Neuron (in vitro differentiated cells): Measurements from ENCODE around the gene APOC3.

Experiments used
- H2AFZ ChIP-seq: one replicate; pipeline ENCODE4 v1.6.1; 2013; ENCODE audit warnings: low read depth, mild to moderate bottlenecking, inconsistent platforms, low read length, moderate library complexity
- H3K27me3 ChIP-seq: one replicate; pipeline ENCODE4 v1.6.1; 2013; ENCODE audit warnings: low read length; ENCODE audit not compliant: insufficient read depth
- H3K36me3 ChIP-seq: one replicate; pipeline ENCODE4 v1.6.1; 2013; ENCODE audit warnings: low read length; ENCODE audit not compliant: insufficient read depth
- H3K4me1 ChIP-seq: one replicate; pipeline ENCODE4 v1.6.1; 2013; ENCODE audit warnings: low read length; ENCODE audit not compliant: insufficient read depth
- H3K4me3 ChIP-seq: 2 replicates; pipeline ENCODE4 v1.5.1; 2013; ENCODE audit warnings: mild to moderate bottlenecking, low read length, moderate library complexity
- H3K9me3 ChIP-seq: one replicate; pipeline ENCODE4 v1.6.1; 2013; ENCODE audit warnings: low read length

The APOC3 gene

GRCh38 chr11:116813170-116813569 is 16.5 kb upstream of the APOC3 start:
- H3K4me3 ChIP-seq: no peak overlapping the region
- no peaks in the 10 kb centered on the region for H3K36me3 ChIP-seq
- H2AFZ ChIP-seq: no peak overlapping the region
- H3K4me1 ChIP-seq: no peaks in the 10 kb centered on the region
- no peaks in the 10 kb centered on the region for H3K27me3 ChIP-seq
- H3K9me3 ChIP-seq: no peaks in the 10 kb centered on the region

- Histone ChIP-seq H3K9me3 (no peaks in the 10 kb centered on the region), H3K4me1 (no peaks in the 10 kb centered on the region), H3K27me3 (no peaks in the 10 kb centered on the region), H2AFZ (no peak overlapping the region), H3K4me3 (no peak overlapping the region), H3K36me3 (no peaks in the 10 kb centered on the region)
These were observed 15.8 kb upstream of the APOC3 start for GRCh38 chr11:116813781-116814471.

DNA sequence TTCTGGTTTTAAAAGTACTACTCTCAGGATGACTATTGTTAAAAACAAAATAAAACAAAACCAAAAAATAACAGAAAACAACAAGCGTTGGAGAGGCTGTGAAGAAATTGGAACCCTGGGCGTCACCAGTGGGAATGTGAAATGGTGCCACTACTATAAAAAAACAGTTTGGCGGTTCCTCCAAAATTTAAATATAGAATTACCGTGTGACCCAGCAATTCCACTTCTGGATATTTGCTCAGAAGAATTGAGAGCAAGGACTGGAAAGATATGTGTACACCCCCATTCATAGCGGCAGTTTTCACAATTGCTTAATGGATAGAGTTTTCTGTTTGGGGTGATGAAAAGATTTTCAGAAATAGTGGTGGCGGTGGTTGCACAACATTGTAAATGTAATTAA is 15.2 kb upstream of the APOC3 start:
- no peak overlapping the region for H3K4me3 ChIP-seq
- no peaks in the 10 kb centered on the region for H3K36me3 ChIP-seq
- H3K9me3 ChIP-seq: no peaks in the 10 kb centered on the region
- no peaks in the 10 kb centered on the region for H3K27me3 ChIP-seq
- no peaks in the 10 kb centered on the region for H3K4me1 ChIP-seq
- no peak overlapping the region for H2AFZ ChIP-seq

- H3K4me1 ChIP-seq: no peaks in the 10 kb centered on the region
- H2AFZ ChIP-seq: no peak overlapping the region
- no peaks in the 10 kb centered on the region for H3K9me3 ChIP-seq
- no peak overlapping the region for H3K4me3 ChIP-seq
- H3K36me3 ChIP-seq: no peaks in the 10 kb centered on the region
- H3K27me3 ChIP-seq: peaks cover 6% of the 10 kb centered on the region
These were observed 10.7 kb upstream of the APOC3 start for GRCh38 chr11:116819049-116819448.

DNA sequence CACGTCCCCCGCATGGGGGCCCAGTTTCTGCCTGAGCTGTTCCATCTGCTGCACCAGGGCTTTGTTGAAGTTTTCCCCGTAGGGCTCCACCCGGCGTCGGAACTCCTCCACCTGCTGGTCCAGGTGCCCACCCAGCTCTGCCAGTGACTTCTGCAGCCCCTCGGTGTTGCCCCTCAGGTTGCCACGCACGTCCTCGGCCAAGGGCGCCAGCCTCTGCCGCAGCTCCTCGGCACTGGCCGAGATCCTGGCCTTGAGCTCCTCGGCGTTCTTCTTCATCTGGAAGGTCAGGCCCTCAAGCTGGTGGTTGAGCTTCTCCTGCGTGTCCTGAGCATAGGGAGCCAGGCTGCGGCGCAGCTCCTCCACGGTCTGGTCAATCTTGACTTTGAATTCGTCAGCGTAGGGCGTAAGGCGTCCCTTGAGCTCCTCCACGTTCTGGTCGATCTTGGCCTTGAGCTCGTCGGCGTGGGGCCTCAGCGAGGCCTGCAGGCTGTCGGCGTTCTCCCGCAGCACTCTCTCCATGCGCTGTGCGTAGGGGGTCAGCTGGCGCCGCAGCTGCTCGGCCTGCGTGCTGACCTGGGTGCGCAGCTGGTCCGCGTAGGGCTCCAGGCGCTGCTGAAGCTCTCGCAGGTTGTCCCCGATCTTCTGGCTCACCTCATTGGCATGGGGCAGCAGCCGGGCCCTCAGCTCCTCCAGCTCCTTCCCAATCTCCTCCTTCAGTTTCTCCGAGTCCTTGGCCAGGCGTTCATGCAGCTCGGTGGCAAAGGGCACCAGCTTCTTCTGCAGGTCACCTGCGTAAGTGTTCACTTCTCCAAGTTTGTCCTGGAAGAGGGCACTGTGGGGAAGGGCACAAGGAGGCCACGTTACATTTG is 8.4 kb upstream of the APOC3 start:
- no peaks in the 10 kb centered on the region for H3K4me1 ChIP-seq
- H3K9me3 ChIP-seq: no peaks in the 10 kb centered on the region
- no peak overlapping the region for H2AFZ ChIP-seq
- H3K4me3 ChIP-seq: no peak overlapping the region
- H3K36me3 ChIP-seq: no peaks in the 10 kb centered on the region
- H3K27me3 ChIP-seq: peaks cover 6% of the 10 kb centered on the region

DNA sequence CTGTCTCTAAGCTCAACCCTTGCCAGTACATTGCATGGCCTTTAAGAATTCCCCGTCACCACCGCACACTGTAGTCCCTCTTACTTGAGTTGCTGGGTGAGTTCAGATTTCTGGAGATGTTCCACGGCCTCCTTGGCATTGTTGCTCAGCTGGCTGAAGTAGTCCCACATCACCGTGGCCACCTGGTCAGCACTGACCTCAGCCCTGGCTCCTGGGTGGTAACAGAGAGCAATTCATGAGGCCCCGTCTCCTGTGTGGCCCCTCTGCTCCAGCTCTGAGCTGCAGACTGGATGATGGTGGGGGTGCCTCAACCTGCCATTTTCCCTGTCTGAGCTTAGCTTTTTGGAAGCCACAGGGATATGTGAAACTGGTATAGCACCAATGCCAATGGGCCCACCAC is 7.1 kb upstream of the APOC3 start:
- Histone ChIP-seq H2AFZ (no peak overlapping the region), H3K36me3 (no peaks in the 10 kb centered on the region), H3K27me3 (peaks cover 8% of the 10 kb centered on the region), H3K9me3 (no peaks in the 10 kb centered on the region), H3K4me3 (no peak overlapping the region), H3K4me1 (no peaks in the 10 kb centered on the region)

DNA sequence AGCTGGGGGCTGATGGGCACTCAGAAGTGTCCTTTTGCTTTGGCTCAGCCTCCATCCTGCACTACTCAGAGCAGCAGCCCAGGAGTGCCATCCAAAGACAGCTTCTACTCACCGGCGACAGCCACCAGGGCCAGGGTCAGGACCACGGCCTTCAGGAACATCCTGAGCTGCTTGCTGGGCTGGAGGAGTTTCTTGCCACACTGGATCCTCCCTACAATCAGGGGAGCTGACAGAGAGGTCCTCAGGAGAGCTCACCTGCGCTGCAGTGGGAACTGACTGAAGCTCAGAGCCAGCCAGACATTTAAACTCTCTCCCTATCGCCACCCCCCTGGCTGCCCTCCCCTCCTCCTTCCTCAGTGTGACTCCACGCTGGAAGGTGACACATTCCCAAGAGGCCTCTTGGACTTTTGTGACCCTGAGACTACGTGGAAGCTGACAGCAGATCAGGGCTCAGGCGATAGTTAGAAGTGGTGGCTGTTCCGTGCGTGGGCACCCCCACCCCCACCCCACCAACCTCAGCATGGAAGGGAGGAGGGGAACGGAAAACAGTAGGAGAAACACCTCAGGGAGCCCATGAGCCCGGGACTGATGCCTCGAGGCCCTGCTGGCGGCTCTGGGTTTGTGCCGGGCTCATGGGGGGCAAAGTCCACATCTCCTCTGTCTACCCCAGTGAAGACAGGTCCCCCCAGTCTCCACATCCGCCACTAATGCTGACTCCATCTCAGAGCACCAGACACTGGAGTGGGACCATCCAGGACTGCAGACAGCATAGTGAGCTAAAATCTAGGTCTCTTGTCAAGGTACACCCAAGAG is 6.5 kb upstream of the APOC3 start, which contains the start of gene APOA4:
Gene APOA4 (minus strand): TSS at position 274 of the 813 bp plus-strand sequence. CDS start 113 bp downstream, at position 161.
- H3K4me3 ChIP-seq: no peak within 1 kb of the TSS

GRCh38 chr11:116825434-116825833 is 4.3 kb upstream of the APOC3 start:
- no peaks in the 10 kb centered on the region for H3K9me3 ChIP-seq
- peaks cover 7% of the 10 kb centered on the region for H3K4me1 ChIP-seq
- no peaks in the 10 kb centered on the region for H3K36me3 ChIP-seq
- no peak overlapping the region for H3K4me3 ChIP-seq
- no peak overlapping the region for H2AFZ ChIP-seq
- peaks cover 8% of the 10 kb centered on the region for H3K27me3 ChIP-seq

More for the DNA sequence above, 6.5 kb upstream of the APOC3 start, which contains the start of gene APOA4:
- H3K36me3 ChIP-seq: no peaks in the 10 kb centered on the region
- no peaks in the 10 kb centered on the region for H3K4me1 ChIP-seq
- peaks cover 8% of the 10 kb centered on the region for H3K27me3 ChIP-seq
- no peak within 1 kb of the TSS for H2AFZ ChIP-seq
- H3K9me3 ChIP-seq: no peaks in the 10 kb centered on the region

- Histone ChIP-seq H3K9me3 (no peaks in the 10 kb centered on the region), H3K4me3 (no peak overlapping the region), H2AFZ (no peak overlapping the region), H3K27me3 (peaks cover 8% of the 10 kb centered on the region), H3K36me3 (no peaks in the 10 kb centered on the region), H3K4me1 (peaks cover 7% of the 10 kb centered on the region)
These were observed 3.6 kb upstream of the APOC3 start for GRCh38 chr11:116825854-116826750.

GRCh38 chr11:116826751-116827431 is 2.8 kb upstream of the APOC3 start:
- Histone ChIP-seq H3K27me3 (peaks cover 8% of the 10 kb centered on the region), H3K36me3 (no peaks in the 10 kb centered on the region), H3K4me3 (no peak overlapping the region), H2AFZ (no peak overlapping the region), H3K4me1 (peaks cover 7% of the 10 kb centered on the region), H3K9me3 (no peaks in the 10 kb centered on the region)

GRCh38 chr11:116827461-116827860 is 2.2 kb upstream of the APOC3 start:
- H3K9me3 ChIP-seq: no peaks in the 10 kb centered on the region
- H3K4me1 ChIP-seq: peaks cover 7% of the 10 kb centered on the region
- H3K27me3 ChIP-seq: peaks cover 8% of the 10 kb centered on the region
- no peak overlapping the region for H3K4me3 ChIP-seq
- H3K36me3 ChIP-seq: no peaks in the 10 kb centered on the region
- H2AFZ ChIP-seq: no peak overlapping the region
